Measurements from ENCODE around the gene COL11A1.
"Not testable (repeated sequence)": the region's sequence is repeated elsewhere in the genome, so short reads cannot be mapped to it uniquely, and the experiment has no call there.

Gene COL11A1

DNA sequence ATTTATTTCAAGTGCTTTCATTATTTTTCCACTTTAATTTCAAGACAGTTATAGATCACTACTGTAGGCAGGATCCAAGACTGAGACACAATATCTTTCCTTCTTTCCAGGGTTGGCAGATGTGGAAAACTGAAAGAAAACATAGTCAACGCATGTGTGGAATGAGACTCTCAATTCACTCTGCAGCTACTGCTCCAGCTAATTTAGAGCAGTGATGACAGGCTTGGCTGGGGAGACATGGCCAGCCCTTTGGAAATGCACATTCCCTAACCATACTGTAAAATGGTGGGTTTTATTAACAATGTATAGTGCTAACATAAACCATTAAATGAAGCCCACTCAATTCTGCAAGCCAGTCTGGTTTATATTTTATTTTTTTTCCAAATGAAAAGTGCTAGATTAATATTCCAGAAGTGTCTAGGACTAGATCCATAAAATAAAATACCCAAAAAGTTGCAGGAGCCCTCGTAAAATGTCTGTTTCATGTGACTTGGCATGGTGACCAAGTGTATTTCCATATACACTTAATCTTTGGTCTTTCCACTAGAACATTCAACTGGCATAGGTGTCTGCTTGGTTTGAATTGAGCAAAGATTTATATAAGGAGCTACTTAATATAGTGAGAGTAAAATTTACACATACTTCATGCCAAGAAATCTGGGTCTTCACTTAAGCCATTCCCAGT, 32.9 kb downstream of the COL11A1 start:
- no peak overlapping the region for H3K27ac ChIP-seq (ENCODE audit: low read depth, low read length)
- H3K27me3 ChIP-seq (ENCODE audit: control insufficient read depth, insufficient read depth, low read length): no peaks in the 10 kb centered on the region
- H3K36me3 ChIP-seq (ENCODE audit: control insufficient read depth, insufficient read depth, low read length): no peaks in the 10 kb centered on the region
- H3K4me1 ChIP-seq (ENCODE audit: control insufficient read depth, insufficient read depth, low read length): no peaks in the 10 kb centered on the region
- H3K9me3 ChIP-seq (ENCODE audit: control insufficient read depth, insufficient read depth, low read depth, low read length): no peaks in the 10 kb centered on the region
- no peak overlapping the region for H3K9ac ChIP-seq (ENCODE audit: low read length)
- no peak overlapping the region for H3K4me3 ChIP-seq (ENCODE audit: low read depth, low read length)

DNA sequence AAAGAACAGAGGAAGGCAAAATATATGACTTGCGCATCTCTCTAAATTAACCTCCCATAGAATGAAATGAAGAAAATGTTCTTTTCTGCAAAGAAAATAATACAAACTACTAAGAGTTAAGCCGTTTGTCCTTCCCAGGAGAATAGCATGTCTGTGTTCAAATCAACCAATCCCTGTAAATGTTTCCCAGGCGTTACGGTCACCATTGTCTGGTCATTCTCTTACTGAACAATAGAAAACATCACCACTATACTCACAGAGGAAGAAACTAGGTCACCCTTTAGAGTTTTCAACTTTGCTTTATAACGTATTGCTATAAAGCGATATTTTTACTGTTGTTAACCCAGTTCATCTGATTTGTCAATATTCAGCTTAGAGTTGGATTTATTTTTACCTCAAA, 34.1 kb downstream of the COL11A1 start:
- no peak overlapping the region for H3K9ac ChIP-seq (ENCODE audit: low read length)
- H3K27me3 ChIP-seq (ENCODE audit: control insufficient read depth, insufficient read depth, low read length): no peaks in the 10 kb centered on the region
- no peak overlapping the region for H3K27ac ChIP-seq (ENCODE audit: low read depth, low read length)
- no peaks in the 10 kb centered on the region for H3K36me3 ChIP-seq (ENCODE audit: control insufficient read depth, insufficient read depth, low read length)
- no peaks in the 10 kb centered on the region for H3K4me1 ChIP-seq (ENCODE audit: control insufficient read depth, insufficient read depth, low read length)
- no peak overlapping the region for H3K4me3 ChIP-seq (ENCODE audit: low read depth, low read length)
- no peaks in the 10 kb centered on the region for H3K9me3 ChIP-seq (ENCODE audit: control insufficient read depth, insufficient read depth, low read depth, low read length)

DNA sequence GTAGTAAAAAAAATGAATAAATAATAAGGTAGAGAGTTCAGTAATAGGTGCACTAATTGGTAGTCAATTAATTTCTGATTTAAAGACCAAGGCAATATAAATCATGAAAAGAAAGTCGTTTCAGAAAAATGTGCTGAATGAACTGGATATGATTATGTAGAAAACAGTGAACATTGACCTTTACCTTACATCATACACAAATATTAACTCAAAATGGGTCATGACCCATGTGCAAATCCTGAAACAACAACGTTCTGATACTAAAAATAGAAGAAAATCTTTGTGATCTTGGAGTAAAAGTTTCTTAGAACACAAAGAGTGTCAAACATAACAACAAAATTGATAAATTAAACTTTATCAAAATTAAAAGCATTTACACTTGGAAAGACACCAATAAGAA, 39.1 kb downstream of the COL11A1 start:
- H3K27me3 ChIP-seq (ENCODE audit: control insufficient read depth, insufficient read depth, low read length): no peaks in the 10 kb centered on the region
- no peaks in the 10 kb centered on the region for H3K9me3 ChIP-seq (ENCODE audit: control insufficient read depth, insufficient read depth, low read depth, low read length)
- H3K27ac ChIP-seq (ENCODE audit: low read depth, low read length): no peak overlapping the region
- no peaks in the 10 kb centered on the region for H3K36me3 ChIP-seq (ENCODE audit: control insufficient read depth, insufficient read depth, low read length)
- no peak overlapping the region for H3K4me3 ChIP-seq (ENCODE audit: low read depth, low read length)
- no peak overlapping the region for H3K9ac ChIP-seq (ENCODE audit: low read length)
- no peaks in the 10 kb centered on the region for H3K4me1 ChIP-seq (ENCODE audit: control insufficient read depth, insufficient read depth, low read length)

DNA sequence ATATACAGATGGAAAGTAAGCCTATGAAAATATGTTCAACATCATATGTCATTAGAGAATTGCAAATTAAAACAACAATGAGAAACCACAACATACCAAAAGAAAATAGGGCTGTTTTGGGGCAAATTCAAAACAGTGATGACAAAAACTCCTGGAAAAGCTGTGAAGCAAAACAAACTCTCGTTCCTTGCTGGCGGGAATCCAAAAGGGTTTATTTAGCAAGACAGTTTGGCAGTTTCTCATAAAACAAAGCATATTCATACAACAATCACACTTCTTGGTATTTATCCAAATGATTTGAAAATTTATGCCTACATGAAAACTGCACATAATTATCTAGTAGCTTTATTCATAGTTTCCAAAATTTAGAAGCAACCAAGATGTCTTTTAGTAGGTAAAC, 44.4 kb downstream of the COL11A1 start:
- no peaks in the 10 kb centered on the region for H3K27me3 ChIP-seq (ENCODE audit: control insufficient read depth, insufficient read depth, low read length)
- no peak overlapping the region for H3K27ac ChIP-seq (ENCODE audit: low read depth, low read length)
- H3K9ac ChIP-seq (ENCODE audit: low read length): no peak overlapping the region
- no peaks in the 10 kb centered on the region for H3K9me3 ChIP-seq (ENCODE audit: control insufficient read depth, insufficient read depth, low read depth, low read length)
- no peaks in the 10 kb centered on the region for H3K36me3 ChIP-seq (ENCODE audit: control insufficient read depth, insufficient read depth, low read length)
- no peaks in the 10 kb centered on the region for H3K4me1 ChIP-seq (ENCODE audit: control insufficient read depth, insufficient read depth, low read length)
- H3K4me3 ChIP-seq (ENCODE audit: low read depth, low read length): no peak overlapping the region

DNA sequence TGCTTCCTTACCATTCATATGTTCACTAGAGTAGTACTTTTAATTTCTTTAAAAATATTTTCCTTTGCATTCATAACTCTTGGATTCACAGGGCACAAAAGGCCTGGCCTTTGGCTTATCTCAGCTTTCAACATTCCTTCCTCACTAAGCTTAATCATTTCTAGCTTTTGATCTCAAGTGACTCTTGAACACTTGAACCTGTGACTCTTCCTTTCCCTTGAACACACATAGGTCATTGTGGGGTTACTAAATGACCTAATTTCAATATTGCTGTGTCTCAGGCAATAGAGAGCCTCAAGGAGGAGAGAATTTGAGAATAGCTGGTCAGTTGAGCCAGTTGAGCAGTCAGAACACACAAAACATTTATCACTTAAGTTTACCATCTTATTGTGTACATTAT, 49.9 kb downstream of the COL11A1 start:
- Histone ChIP-seq H3K36me3 (ENCODE audit: control insufficient read depth, insufficient read depth, low read length) (no peaks in the 10 kb centered on the region), H3K4me1 (ENCODE audit: control insufficient read depth, insufficient read depth, low read length) (no peaks in the 10 kb centered on the region), H3K27ac (ENCODE audit: low read depth, low read length) (no peak overlapping the region), H3K27me3 (ENCODE audit: control insufficient read depth, insufficient read depth, low read length) (no peaks in the 10 kb centered on the region), H3K9ac (ENCODE audit: low read length) (no peak overlapping the region), H3K9me3 (ENCODE audit: control insufficient read depth, insufficient read depth, low read depth, low read length) (no peaks in the 10 kb centered on the region), H3K4me3 (ENCODE audit: low read depth, low read length) (no peak overlapping the region)

DNA sequence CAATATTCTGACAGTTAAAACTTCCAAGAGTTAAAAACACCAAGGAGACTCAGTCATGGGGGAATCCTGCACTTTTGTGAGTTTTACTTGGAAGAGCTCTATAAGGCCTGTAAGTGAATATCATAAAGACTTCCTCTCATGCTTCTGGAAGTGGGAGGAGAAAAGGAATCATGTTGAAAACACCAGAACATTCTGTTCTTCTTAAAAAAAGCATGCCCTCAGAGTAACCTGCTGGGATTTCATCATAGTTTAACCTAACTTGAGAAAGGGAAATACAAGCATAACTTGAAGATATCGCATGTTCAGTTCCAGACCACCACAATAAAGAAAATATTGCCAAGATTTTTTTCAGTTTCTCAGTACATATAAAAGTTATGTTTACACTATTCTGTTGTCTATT, 51.9 kb downstream of the COL11A1 start:
- H3K9me3 ChIP-seq (ENCODE audit: control insufficient read depth, insufficient read depth, low read depth, low read length): 0 out of 2 replicates have a peak, but pooled peaks cover 5% of the 10 kb centered on the region
- no peak overlapping the region for H3K9ac ChIP-seq (ENCODE audit: low read length)
- no peaks in the 10 kb centered on the region for H3K27me3 ChIP-seq (ENCODE audit: control insufficient read depth, insufficient read depth, low read length)
- no peak overlapping the region for H3K4me3 ChIP-seq (ENCODE audit: low read depth, low read length)
- no peaks in the 10 kb centered on the region for H3K36me3 ChIP-seq (ENCODE audit: control insufficient read depth, insufficient read depth, low read length)
- no peak overlapping the region for H3K27ac ChIP-seq (ENCODE audit: low read depth, low read length)
- no peaks in the 10 kb centered on the region for H3K4me1 ChIP-seq (ENCODE audit: control insufficient read depth, insufficient read depth, low read length)

DNA sequence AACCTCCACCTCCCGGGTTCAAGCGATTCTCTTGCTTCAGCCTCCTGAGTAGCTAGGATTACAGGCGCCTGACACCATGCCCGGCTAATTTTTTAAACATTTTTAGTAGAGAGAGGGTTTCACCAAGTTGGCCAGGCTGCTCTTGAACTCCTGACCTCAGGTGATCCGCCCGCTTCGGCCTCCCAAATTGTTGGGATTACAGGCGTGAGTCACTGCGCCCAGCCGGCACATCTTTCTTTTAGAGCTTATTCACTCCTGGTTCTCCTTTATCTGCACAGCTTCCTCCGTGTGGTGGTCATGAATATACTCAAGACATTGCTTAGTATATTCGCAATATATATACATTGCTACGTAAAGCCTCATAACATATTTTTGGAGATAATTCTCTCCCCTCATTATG, 80.2 kb downstream of the COL11A1 start:
- not testable (repeated sequence) for H3K4me3 ChIP-seq (ENCODE audit: low read depth, low read length); H3K4me1 ChIP-seq (ENCODE audit: control insufficient read depth, insufficient read depth, low read length); H3K27ac ChIP-seq (ENCODE audit: low read depth, low read length); H3K36me3 ChIP-seq (ENCODE audit: control insufficient read depth, insufficient read depth, low read length); H3K9me3 ChIP-seq (ENCODE audit: control insufficient read depth, insufficient read depth, low read depth, low read length); H3K27me3 ChIP-seq (ENCODE audit: control insufficient read depth, insufficient read depth, low read length); H3K9ac ChIP-seq (ENCODE audit: low read length)

DNA sequence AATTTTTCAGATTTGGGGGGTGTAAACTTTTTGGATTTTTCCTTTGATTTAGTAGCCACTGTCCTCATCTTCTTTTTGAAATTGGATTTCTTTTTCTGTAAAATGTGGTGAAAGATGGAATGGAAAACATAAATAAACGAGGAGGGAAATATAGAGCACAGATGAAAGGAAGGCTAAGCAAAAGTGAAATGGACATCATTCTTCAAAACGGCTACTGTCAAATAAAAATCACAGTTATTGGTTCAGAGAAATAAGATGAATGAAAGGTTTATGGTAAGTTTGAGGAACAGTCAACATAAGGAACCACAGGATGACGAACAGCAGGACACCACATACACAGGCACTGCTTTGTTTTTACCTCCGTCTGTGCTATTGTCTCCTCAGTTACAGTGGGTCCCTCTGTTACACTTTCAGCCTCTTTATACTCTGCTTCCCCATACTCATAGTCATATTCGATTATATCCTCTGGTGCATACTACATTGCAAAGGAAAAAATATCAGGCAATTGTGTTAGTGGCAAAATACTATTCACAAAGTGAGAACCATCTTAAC, 82.4 kb downstream of the COL11A1 start:
- H3K9ac ChIP-seq (ENCODE audit: low read length): no peak overlapping the region
- no peaks in the 10 kb centered on the region for H3K9me3 ChIP-seq (ENCODE audit: control insufficient read depth, insufficient read depth, low read depth, low read length)
- H3K27me3 ChIP-seq (ENCODE audit: control insufficient read depth, insufficient read depth, low read length): no peaks in the 10 kb centered on the region
- no peak overlapping the region for H3K27ac ChIP-seq (ENCODE audit: low read depth, low read length)
- H3K4me3 ChIP-seq (ENCODE audit: low read depth, low read length): no peak overlapping the region
- H3K36me3 ChIP-seq (ENCODE audit: control insufficient read depth, insufficient read depth, low read length): no peaks in the 10 kb centered on the region
- H3K4me1 ChIP-seq (ENCODE audit: control insufficient read depth, insufficient read depth, low read length): no peaks in the 10 kb centered on the region

DNA sequence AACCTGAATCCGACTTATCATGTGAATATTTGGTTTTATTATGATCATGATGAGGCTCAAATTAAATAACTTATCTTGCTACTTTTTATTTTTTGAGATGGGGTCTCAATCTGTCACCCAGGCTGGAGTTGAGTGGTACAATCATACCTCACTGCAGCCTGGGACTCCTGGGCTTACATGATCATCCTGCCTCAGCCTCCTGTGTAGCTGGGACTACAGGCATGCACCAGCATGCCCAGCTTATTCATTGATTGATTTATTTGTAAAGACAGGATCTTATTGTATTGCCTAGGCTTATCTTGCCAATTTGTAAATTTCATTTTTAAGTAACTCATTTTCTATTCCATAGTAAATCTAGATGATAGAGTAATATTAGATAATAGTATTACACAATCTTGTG, 84.3 kb downstream of the COL11A1 start:
- Histone ChIP-seq H3K4me3 (ENCODE audit: low read depth, low read length) (no peak overlapping the region), H3K27me3 (ENCODE audit: control insufficient read depth, insufficient read depth, low read length) (no peaks in the 10 kb centered on the region), H3K4me1 (ENCODE audit: control insufficient read depth, insufficient read depth, low read length) (no peaks in the 10 kb centered on the region), H3K9me3 (ENCODE audit: control insufficient read depth, insufficient read depth, low read depth, low read length) (no peaks in the 10 kb centered on the region), H3K27ac (ENCODE audit: low read depth, low read length) (no peak overlapping the region), H3K36me3 (ENCODE audit: control insufficient read depth, insufficient read depth, low read length) (no peaks in the 10 kb centered on the region), H3K9ac (ENCODE audit: low read length) (no peak overlapping the region)

DNA sequence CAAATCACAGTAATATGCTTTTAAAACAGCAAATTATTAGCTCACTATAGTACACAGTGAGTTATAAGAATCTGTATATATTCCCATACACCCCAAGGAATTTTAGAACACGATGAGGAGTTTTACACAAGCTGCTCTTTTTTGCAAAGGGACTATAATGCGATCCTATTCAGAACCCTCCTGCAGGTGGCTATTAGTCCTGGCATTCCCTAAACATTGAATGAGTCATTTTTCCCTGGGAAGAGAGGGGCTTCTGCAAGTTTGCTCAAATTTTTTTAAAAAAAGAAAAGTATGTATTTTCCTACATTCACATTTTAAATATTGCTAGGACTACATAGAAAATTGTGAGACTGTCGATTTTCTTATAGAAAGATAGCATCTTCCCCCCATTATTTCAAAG, 106.3 kb downstream of the COL11A1 start:
- Histone ChIP-seq H3K27ac (ENCODE audit: low read depth, low read length) (no peak overlapping the region), H3K36me3 (ENCODE audit: control insufficient read depth, insufficient read depth, low read length) (no peaks in the 10 kb centered on the region), H3K27me3 (ENCODE audit: control insufficient read depth, insufficient read depth, low read length) (no peaks in the 10 kb centered on the region), H3K4me3 (ENCODE audit: low read depth, low read length) (no peak overlapping the region), H3K9ac (ENCODE audit: low read length) (no peak overlapping the region), H3K4me1 (ENCODE audit: control insufficient read depth, insufficient read depth, low read length) (no peaks in the 10 kb centered on the region), H3K9me3 (ENCODE audit: control insufficient read depth, insufficient read depth, low read depth, low read length) (no peaks in the 10 kb centered on the region)

DNA sequence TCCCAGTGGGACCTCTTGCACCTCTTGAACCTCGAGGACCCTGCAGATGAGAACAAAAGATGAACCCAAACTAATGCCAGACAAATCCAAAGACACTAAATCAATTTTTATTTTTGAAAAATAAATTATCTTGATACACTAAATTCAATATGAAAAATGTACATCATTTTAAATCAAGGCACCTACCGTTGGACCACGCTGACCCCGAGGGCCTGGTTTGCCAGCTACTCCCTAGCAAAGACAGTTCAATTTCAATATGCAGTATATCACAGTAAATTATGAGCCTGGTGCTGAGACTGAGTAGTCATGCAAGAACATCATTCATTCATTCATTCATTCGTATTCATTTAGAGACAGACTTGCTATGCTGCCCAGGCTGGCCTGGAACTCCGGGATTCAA, 129.4 kb downstream of the COL11A1 start:
- Histone ChIP-seq H3K36me3 (ENCODE audit: control insufficient read depth, insufficient read depth, low read length) (no peaks in the 10 kb centered on the region), H3K9ac (ENCODE audit: low read length) (no peak overlapping the region), H3K9me3 (ENCODE audit: control insufficient read depth, insufficient read depth, low read depth, low read length) (no peaks in the 10 kb centered on the region), H3K27me3 (ENCODE audit: control insufficient read depth, insufficient read depth, low read length) (no peaks in the 10 kb centered on the region), H3K27ac (ENCODE audit: low read depth, low read length) (no peak overlapping the region), H3K4me1 (ENCODE audit: control insufficient read depth, insufficient read depth, low read length) (no peaks in the 10 kb centered on the region), H3K4me3 (ENCODE audit: low read depth, low read length) (no peak overlapping the region)

Data from HUES6 (cell line).